Stimulated activated CD8-positive, alpha-beta memory T cell treated with anti-CD3 and anti-CD28 coated beads, Interleukin-15, amount 100 ng/mL, for 48 hours (primary cell): ENCODE measurements around the gene NUDT6.
"Not testable (repeated sequence)": the region's sequence is repeated elsewhere in the genome, so short reads cannot be mapped to it uniquely, and the experiment has no call there.

Source experiments
- DNase-seq, 2 donors: peaks; one replicate each; pipeline ENCODE4 v3.0.0-alpha.2; 2020; ENCODE audit warnings: low read depth in 2 of 2

The NUDT6 gene, protein sequence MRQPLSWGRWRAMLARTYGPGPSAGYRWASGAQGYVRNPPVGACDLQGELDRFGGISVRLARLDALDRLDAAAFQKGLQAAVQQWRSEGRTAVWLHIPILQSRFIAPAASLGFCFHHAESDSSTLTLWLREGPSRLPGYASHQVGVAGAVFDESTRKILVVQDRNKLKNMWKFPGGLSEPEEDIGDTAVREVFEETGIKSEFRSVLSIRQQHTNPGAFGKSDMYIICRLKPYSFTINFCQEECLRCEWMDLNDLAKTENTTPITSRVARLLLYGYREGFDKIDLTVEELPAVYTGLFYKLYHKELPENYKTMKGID

DNA sequence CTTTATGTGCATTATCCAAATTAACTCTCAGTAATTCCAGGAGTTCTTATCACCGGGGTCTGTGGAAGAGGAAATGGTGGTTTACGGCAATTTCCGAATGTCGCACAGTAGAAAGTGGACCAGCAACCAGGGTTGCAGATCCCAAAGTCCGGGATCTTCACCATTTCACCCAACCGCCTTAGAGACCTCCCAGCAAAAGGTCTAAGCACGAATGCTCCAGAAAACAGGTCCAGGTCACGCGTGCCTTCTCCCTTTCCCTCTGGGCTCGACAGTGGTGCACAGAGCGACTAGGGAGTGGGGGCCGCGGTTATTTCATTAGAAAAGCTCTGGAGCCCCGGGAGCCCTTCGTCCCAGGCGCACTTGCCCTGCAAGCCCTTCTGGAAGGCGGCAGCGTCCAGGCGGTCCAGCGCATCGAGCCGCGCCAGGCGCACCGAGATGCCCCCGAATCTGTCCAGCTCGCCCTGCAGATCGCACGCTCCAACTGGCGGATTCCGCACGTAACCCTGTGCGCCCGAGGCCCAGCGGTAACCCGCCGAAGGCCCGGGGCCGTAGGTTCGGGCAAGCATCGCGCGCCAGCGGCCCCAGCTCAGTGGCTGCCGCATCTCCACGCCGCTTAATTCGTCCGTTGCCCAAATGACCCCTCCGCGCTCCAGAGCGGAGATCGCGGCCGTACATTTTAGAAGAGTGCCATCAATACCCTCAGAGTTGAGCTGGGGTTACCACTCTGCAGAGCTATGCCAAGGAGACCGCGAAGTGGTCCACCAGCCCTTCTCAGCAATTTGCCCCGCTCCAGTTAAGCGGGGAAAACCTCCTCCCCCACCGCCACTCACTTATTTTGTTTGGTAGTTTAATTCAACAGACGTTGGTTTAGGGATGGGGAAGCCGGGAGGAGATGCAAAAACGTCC is at the start of gene NUDT6:
Gene NUDT6 (minus strand): TSS at position 627 of the 906 bp plus-strand sequence. CDS start 25 bp downstream, at position 602.
- peak; percentile 18 to 21 for DNase-seq

DNA sequence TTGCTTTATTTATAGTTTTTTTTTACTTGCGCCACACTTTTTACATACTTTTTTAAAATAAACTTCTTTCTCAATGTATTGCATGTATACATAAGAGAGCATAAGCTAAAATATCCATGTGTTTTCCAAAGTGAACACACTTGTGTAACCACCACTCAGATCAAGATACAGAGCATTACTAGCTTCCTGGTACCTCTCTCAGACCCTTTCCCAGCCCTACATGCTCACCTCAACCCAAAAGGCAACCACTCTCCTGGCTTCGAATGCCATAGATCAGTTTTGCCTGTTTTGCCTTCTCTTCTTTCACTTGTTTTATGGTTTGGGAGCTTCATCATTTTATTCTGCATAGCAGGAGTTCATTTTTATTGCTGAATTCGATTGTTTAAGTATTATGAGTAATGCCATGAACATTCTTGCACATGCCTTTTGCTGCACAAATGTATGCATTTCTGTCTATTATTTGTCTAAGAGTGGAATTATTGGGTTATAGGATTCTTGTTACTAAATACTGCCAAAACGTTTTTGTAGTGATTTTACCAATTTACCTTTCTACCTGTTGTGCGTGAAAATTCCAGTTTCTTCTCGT is 45.9 kb upstream of the NUDT6 start:
- DNase-seq = no peak

DNA sequence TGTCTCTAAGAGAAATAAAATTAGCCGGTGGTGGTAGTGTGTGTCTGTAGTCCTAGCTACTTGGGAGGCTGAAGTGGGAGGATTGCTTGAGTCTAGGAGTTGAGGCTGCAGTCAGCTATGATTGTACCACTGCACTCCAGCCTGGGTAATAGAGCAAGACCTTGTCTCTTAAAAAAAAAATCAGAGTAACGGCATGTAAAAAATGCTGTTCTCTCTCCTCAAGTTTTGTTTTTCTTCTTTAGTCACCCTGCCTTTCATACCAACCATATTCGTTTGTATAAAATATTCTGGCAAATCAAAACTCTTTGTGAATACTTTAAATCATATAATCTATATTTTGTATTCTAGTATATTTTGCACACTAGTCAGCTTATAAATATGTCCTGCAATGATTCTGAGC is 44.8 kb upstream of the NUDT6 start:
- DNase-seq = no peak

DNA sequence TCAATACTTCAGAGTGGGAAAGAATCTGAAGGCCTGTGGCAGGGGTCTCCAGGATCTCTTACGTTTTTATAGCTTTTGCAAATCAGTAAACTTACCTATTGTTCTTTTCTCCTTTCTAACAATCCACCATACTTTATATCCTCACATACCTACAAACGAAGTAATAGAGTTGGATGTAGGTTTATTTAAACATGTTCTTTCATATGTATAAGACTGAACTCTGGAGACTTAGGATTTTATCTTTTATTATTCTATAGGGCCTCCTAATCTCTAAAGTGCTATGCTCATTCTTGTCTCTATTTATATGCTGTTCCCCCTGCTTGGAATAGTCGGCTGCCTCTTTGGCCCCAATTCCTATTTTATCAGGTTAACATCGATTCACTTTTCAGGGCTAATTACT is 43.8 kb upstream of the NUDT6 start:
- DNase-seq = no peak

DNA sequence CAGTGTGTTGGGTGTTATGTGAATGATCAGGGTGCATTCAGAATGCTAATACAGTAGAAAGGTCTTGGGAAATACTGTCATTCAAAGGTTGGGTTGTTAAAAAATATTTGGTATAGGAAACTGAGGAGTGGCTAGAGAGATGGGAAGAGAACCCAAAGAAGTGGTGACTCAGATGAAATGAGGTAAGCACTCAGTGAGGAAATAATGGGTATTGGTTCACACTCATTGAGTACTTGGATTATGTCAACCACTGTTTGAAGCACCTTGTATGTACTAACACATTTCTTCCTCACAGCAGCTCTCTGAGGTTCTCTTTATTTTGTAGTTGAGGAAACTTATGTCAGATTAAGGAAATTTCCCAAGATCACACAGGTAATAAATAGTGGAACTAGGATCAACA is 40.8 kb upstream of the NUDT6 start:
- DNase-seq = no peak

DNA sequence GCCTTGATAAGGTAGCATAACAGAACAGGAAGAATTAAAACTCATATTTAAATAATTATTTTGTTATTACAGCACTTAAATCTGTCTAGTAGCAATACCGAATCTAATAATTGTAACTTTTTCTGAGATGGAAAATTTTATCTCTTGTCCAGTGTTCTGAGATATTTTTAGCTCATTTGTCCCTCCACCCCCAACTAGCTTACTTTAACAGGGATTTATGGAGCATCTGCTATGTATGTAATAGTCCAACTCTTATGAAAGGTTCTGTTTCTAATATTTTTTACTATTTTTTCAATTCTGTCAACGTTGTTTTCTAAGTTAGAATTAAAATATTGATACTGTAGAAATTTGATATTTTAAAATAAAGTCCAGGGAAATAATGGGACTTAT is 38.2 kb upstream of the NUDT6 start:
- DNase-seq = no peak

DNA sequence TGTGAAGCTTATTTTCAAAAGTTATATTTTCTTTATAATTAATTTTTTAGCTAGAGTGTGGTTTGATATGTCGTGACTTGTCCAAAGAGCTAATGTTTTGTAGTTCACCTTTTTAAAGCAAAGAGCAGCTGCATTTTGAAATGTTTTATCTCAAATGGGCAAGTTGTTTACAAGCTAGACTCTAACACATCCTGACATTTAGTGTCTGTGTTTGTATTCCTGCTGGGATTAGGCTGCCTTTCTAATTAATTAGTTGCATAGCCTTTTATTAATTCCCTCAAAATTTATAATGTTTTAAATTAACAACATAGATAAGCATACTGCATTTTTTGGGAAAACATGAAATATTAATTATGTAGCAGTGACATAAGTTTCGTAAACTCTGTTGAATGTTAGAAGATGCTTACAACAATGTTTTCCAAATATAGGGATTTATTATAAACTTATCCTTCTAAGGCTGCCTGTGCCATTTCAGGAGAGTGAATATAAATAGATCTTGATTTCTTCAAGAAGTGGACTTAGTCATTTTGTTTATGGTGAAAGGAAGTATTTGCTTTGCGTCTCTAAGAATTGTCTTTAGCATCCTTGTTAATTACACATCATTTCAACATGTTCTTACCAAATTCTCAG is 37.7 kb upstream of the NUDT6 start:
- no peak for DNase-seq

DNA sequence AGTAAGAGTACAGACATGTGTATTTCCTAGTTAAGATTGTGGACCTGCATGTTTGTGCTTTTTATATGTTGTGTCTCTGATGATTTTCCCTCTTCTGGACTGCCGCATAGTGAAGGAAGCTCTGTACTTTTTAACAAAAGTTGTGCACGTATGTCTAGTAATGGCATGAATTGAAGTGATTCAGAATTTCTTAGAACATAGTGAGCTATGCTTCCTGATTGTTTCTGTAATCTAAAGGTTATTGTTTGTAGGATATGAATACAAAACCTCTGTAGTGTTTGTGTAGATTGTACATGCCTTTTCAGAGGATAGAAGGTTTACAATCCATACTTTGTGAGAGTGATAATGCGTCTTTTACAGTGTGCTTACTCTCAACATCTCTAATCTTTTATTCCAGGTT is 37.0 kb upstream of the NUDT6 start:
- no peak for DNase-seq

DNA sequence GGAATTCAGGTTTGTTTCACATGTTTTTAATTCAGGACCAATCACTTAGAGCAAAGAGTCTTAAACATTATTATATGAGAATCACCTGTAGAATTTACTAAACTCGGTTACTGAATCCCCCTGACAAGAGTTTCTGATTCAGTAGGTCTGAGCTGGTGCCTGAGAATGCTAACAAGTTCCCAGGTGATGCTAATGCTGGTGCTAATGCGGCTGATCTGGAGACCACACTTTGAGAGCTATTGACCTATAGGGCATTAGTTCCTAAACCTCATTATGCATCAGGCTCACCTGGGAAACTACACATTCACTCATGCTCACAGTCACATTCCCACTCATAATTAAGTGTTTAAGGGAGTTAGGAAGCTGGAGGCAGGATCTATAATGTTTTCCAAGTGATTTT is 36.1 kb upstream of the NUDT6 start:
- no peak for DNase-seq

DNA sequence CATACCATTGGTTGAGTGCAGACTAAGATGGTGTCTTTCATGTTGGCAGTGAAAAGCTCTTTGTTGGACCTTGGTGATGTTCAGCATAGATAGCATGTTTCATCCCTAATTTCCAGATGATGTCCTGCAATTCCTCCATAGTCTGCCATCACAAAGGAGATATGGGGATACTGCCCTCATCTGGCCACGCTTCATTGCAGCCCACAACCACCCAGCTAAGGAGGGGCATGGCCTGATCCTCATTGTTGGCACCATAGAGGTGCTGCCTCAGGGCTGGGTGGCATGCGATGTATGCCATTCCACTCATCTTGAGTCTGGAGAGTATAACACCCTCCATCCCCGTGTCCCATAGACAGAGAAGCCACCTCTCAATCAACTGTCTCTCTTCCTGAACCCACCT is 31.5 kb upstream of the NUDT6 start:
- DNase-seq = no peak

DNA sequence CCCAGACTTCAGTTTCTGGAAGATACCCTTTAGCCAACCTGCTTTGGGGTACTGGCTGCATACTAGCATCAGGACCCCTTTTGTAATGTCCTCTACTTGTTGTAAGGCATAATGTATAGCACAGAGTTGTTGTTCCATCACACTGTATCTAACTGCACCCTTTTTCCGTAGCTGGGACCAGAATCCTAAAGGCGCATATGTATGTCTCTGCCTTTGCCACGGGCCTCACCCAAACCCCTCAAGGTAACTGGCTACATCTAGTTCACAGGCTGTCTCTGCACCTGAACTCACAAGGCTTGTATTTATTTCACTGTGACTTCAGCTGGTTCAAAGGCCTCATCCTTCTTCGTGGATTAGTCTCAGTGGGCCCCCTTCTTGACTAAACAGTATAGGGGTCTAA is 29.6 kb upstream of the NUDT6 start:
- DNase-seq = no peak

DNA sequence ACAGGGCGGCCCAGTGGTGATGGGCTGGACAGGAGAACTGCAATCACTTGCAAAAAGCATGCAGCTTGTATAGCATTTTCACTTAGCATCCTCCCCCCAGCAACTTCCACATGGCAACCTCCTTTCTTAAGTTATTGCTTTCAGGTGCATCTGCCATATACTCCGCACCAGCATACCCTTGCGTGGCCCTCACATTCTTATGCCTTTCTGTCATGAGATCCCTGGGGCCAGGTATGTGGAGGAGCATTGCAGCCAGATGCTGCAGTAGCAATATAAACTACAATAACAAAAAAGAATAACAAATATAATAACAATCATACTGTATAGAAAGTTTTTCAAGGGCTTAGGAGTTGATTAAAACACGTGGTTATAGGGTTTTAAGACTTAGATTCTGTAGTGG is 26.3 kb upstream of the NUDT6 start:
- DNase-seq = no peak

DNA sequence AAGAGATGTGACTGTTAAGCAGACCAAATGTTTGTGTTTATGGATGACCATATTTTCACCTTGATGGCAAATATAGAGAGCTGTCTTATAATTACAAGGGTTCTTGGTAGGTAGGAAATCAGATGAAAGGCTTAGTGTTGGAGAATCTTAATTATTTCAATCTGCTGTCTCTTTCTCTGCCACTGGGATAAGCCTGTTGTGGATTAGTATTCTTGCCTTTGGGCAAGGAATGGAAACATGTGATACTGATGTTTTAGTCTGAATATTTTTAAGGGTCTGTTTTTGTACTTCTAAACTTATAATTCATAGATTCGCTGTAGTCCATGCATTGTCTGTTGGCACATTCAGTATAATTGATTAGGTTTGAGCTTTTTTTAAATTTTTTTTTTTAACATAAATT is 23.7 kb upstream of the NUDT6 start:
- DNase-seq = no peak

DNA sequence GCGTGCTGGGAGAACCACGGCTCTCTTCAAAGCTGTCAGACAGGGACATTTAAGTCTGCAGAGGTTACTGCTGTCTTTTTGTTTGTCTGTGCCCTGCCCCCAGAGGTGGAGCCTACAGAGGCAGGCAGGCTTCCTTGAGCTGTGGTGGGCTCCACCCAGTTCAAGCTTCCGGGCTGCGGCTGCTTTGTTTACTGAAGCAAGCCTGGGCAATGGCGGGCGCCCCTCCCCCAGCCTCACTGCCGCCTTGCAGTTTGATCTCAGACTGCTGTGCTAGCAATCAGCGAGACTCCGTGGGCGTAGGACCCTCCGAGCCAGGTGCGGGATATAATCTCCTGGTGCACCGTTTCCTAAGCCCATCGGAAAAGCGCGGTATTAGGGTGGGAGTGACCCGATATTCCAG is 22.7 kb upstream of the NUDT6 start:
- DNase-seq = not testable (repeated sequence)

DNA sequence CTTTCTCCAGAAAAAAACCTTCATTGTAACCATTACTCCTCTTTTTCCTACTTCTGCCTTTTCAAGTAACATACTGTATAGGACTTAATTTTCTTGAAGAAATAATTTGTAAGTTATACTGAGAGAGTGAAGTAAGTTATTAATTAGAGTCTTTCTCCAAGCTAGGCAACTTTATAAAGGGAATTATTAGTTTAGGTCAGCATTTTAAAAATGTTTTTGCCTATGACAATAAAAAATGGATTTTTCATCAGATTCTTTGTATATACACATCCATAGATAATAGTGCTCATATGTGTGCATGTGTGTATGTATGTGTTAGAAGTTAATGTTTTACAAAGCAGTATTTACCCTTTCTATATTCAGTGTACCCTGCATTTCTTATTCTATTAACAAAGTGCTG is 10.4 kb upstream of the NUDT6 start:
- DNase-seq = no peak

DNA sequence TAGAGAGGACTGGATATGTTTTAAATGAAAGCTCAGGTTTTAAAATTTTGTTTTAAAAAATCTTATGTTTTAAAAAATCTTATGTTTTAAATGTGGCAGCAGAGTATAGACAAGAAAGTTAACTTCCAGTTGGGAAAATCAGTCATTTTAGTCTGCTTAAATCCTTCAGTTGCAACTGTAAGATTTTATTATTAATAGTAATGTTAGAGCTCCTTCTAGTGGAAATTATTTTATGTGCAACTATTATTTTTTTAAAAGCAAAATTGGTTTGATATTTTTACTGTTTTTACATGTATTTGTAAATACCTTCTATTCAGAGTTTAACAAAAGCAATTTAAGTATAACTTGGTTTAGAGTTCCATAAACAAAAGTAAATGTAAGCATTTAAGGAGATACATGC is 8.5 kb upstream of the NUDT6 start:
- DNase-seq = no peak

DNA sequence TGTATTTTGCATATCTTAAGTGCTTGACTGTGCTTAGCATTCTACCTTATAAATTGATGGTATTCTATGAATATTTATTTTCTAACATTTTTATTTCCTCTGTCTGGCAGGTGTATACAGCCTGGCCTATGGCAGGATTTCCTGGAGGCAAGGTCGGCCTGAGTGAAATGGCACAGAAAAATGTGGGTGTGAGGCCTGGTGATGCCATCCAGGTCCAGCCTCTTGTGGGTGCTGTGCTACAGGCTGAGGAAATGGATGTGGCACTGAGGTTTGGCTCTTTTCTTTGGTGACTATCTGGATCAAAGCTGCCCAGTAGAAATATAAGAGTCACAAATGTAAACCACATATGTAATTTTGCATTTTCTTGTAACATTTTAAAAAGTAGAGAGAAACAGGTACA is 6.5 kb upstream of the NUDT6 start:
- DNase-seq = no peak

DNA sequence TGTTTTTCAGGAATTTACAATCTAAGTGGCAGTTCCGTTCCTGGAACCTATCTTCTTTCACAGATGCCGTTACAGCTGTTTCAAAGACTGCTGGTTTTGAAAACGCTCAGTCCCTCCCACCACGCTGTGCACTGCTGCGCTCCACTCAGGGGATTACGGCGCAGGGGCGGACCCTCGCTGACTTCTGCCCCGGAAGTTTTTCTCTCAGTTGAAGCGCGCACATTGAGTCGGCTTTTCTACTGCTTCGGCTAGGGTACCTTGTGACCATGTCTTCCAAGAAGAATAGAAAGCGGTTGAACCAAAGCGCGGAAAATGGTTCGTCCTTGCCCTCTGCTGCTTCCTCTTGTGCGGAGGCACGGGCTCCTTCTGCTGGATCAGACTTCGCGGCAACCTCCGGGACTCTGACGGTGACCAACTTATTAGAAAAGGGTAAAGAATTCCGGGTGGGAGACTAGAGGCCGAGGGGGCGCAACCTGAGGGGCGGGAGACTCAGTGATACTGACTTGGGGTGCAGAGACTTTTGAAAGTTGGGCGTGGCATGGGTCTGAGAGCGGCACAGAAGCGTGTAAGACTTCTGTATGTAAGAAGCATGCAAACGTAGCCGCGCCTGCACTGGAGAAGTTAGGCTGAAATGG is 597 bp upstream of the NUDT6 start:
- DNase-seq = peak; percentile 81

DNA sequence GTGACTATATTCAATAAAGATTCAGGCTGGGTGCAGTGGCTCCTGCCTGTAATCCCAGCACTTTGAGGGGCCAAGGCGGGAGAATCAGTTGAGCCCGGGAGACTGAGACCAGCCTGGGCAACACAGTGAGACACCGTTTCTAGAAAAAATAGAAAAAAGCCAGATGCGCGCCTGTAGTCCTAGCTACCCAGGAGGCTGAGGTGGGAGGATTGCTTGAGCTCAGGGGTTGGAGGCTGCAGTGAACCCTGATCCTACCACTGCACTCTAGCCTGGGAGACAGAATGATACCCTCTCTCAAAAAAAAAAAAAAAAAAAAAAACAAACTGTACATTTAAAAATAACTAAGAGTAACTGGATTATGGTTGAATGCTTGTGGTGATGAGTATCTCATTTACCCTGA is 1.1 kb downstream of the NUDT6 start:
- no peak for DNase-seq

DNA sequence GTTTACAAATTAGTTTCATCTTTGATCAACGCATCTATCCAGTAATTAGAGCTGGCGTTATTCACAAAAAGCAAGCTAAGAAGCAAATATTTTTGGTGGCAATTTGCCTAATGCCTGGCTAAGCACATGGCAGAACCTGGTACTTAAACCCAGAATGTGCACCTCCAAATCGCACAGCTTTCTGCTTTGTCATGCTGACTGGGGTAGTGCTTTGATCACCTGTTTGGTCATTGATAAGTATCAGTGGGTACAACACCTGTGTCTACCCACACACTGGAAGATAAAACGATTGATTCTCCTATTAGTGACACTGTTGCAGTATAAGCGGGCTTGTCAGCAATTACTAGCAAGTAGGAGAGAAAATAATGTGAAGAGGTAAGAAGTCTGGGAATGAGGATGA is 1.9 kb downstream of the NUDT6 start:
- no peak for DNase-seq

DNA sequence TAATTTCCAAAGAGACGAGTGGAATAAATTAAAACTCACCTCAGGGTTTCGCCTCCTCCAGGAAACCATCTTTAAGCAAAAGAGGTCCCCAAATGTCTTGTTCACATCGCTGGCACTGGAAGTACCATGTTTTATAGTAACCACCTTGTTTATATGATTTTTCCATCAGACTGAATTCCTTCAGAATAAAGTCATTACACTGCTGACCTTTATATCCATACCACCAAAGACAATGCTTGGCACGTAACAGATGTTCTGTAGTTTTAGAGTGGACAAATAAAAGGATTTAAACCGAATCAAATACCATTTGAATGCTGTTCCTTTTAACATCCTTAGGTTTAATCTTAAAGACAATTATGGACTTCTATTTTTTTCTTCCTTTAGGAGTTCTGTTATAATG is 4.7 kb downstream of the NUDT6 start:
- no peak for DNase-seq

DNA sequence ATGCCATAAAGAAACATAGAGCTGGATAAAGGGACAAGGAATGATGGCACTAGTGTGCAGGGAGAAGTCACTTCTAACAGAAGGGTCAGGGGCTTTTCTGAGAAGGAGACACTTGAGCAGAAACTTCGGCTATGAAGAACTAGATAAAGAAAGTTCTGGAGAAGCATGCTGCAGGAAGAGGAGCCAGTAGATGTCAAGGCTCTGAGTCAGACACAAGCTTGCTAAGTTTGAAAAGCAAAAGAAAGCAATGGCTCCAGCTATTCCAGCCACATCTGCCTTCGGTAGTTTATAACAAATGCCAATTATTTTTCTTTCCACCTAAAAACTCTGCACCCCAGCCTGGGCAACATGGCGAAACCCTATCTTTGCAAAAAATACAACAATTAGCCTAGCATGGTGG is 7.5 kb downstream of the NUDT6 start:
- no peak for DNase-seq
